SK-N-SH treated with all-trans-retinoic acid at 6 μM for 48 hours (cell line): ENCODE measurements around the gene LRTM1.

Experiments
- ARNTL ChIP-seq: fragments of 450-650 bp; formaldehyde crosslinking; IDR thresholded peaks from 2 replicates; pipeline ENCODE4 v1.5.0; 2020; ENCODE audit warnings: low read depth, mild to moderate bottlenecking, moderate library complexity, borderline replicate concordance
- BACH2 ChIP-seq: fragments of 250-450 bp; sonication (Bioruptor Pico); IDR thresholded peaks from 2 replicates; pipeline ENCODE4 v1.9.0; 2021; ENCODE audit warnings: mild to moderate bottlenecking, borderline replicate concordance
- ESRRG ChIP-seq: fragments of 250-450 bp; sonication (Bioruptor Pico); IDR thresholded peaks from 2 replicates; pipeline ENCODE4 v1.6.1; 2021; ENCODE audit warnings: mild to moderate bottlenecking
- GLIS3 ChIP-seq: fragments of 250-450 bp; sonication (Bioruptor Pico); IDR thresholded peaks from 2 replicates; pipeline ENCODE4 v1.5.0; 2020; ENCODE audit warnings: mild to moderate bottlenecking, moderate library complexity
- OSR1 ChIP-seq: fragments of 250-450 bp; sonication (Bioruptor Pico); IDR thresholded peaks from 2 replicates; pipeline ENCODE4 v1.8.0; 2022; ENCODE audit warnings: moderate library complexity, mild to moderate bottlenecking, inconsistent platforms
- PPARA ChIP-seq: fragments of 250-450 bp; sonication (Bioruptor Pico); IDR thresholded peaks from 2 replicates; pipeline ENCODE4 v1.5.0; 2020; ENCODE audit warnings: mild to moderate bottlenecking, borderline replicate concordance
- RARB ChIP-seq: fragments of 250-450 bp; sonication (Bioruptor Pico); IDR thresholded peaks from 2 replicates; pipeline ENCODE4 v1.8.0; 2021; ENCODE audit warnings: mild to moderate bottlenecking, moderate library complexity
- TCF4 ChIP-seq: fragments of 250-450 bp; sonication (Bioruptor Pico); IDR thresholded peaks from 2 replicates; pipeline ENCODE4 v1.8.0; 2021; ENCODE audit warnings: mild to moderate bottlenecking, moderate library complexity, borderline replicate concordance
- ZC3H10 ChIP-seq: fragments of 250-450 bp; sonication (Bioruptor Pico); IDR thresholded peaks from 2 replicates; pipeline ENCODE4 v1.5.1; 2021; ENCODE audit warnings: mild to moderate bottlenecking, moderate library complexity
- ZFP3 ChIP-seq: fragments of 250-450 bp; sonication (Bioruptor Pico); IDR thresholded peaks from 2 replicates; pipeline ENCODE4 v1.5.0; 2020; ENCODE audit warnings: mild to moderate bottlenecking, moderate library complexity
- ZFP30 ChIP-seq: fragments of 450-650 bp; formaldehyde crosslinking; IDR thresholded peaks from 2 replicates; pipeline ENCODE4 v1.5.0; 2022; ENCODE audit warnings: mild to moderate bottlenecking, moderate library complexity
- TF ChIP-seq, protein P1 (sequence below): fragments of 250-450 bp; sonication (Bioruptor Pico); IDR thresholded peaks from 2 replicates; pipeline ENCODE4 v1.8.0; 2020; ENCODE audit warnings: mild to moderate bottlenecking, moderate library complexity, borderline replicate concordance
- TF ChIP-seq, protein P2 (sequence below): fragments of 250-450 bp; sonication (Bioruptor Pico); IDR thresholded peaks from 2 replicates; pipeline ENCODE4 v1.8.0; 2021; ENCODE audit warnings: low read depth, mild to moderate bottlenecking, moderate library complexity, borderline replicate concordance
- TF ChIP-seq, protein P3 (sequence below): fragments of 250-450 bp; sonication (Bioruptor Pico); IDR thresholded peaks from 2 replicates; pipeline ENCODE4 v1.5.1; 2020; ENCODE audit warnings: low read depth, mild to moderate bottlenecking, moderate library complexity

DNA sequence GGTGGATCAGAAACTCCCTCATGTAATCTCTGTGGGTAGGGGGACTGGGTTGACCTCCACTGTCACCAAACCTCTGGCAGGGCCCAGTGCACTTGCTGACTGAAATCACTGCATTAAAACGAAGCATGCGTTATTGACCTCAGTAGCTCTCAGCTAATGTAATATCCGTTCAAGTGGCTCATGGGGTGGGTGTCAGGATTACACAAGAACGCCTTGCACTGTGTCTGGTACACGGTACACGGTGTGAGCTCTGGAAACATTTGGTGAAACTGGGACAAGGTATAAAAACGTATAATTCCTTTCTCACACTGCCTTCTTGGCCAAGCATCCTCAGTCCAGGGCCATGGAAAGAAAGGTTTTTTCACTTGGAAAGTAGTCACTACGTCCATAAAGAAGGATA is 11.9 kb downstream of the LRTM1 start:
- TF ChIP-seq ZFP30 (CRISPR knock-in tag) (no peak), ZFP3 (CRISPR knock-in tag) (no peak), TCF4 (CRISPR knock-in tag) (no peak), RARB (CRISPR knock-in tag) (no peak), ESRRG (CRISPR knock-in tag) (no peak), ZC3H10 (CRISPR knock-in tag) (no peak), ARNTL (CRISPR knock-in tag) (no peak), OSR1 (CRISPR knock-in tag) (no peak), GLIS3 (CRISPR knock-in tag) (no peak), PPARA (CRISPR knock-in tag) (no peak), BACH2 (CRISPR knock-in tag) (no peak)
- TF ChIP-seq, protein P1, sequence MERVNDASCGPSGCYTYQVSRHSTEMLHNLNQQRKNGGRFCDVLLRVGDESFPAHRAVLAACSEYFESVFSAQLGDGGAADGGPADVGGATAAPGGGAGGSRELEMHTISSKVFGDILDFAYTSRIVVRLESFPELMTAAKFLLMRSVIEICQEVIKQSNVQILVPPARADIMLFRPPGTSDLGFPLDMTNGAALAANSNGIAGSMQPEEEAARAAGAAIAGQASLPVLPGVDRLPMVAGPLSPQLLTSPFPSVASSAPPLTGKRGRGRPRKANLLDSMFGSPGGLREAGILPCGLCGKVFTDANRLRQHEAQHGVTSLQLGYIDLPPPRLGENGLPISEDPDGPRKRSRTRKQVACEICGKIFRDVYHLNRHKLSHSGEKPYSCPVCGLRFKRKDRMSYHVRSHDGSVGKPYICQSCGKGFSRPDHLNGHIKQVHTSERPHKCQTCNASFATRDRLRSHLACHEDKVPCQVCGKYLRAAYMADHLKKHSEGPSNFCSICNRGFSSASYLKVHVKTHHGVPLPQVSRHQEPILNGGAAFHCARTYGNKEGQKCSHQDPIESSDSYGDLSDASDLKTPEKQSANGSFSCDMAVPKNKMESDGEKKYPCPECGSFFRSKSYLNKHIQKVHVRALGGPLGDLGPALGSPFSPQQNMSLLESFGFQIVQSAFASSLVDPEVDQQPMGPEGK (CRISPR knock-in tag), result no peak
- TF ChIP-seq, protein P2, sequence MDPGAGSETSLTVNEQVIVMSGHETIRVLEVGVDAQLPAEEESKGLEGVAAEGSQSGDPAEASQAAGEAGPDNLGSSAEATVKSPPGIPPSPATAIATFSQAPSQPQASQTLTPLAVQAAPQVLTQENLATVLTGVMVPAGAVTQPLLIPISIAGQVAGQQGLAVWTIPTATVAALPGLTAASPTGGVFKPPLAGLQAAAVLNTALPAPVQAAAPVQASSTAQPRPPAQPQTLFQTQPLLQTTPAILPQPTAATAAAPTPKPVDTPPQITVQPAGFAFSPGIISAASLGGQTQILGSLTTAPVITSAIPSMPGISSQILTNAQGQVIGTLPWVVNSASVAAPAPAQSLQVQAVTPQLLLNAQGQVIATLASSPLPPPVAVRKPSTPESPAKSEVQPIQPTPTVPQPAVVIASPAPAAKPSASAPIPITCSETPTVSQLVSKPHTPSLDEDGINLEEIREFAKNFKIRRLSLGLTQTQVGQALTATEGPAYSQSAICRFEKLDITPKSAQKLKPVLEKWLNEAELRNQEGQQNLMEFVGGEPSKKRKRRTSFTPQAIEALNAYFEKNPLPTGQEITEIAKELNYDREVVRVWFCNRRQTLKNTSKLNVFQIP, result no peak
- TF ChIP-seq, protein P3, sequence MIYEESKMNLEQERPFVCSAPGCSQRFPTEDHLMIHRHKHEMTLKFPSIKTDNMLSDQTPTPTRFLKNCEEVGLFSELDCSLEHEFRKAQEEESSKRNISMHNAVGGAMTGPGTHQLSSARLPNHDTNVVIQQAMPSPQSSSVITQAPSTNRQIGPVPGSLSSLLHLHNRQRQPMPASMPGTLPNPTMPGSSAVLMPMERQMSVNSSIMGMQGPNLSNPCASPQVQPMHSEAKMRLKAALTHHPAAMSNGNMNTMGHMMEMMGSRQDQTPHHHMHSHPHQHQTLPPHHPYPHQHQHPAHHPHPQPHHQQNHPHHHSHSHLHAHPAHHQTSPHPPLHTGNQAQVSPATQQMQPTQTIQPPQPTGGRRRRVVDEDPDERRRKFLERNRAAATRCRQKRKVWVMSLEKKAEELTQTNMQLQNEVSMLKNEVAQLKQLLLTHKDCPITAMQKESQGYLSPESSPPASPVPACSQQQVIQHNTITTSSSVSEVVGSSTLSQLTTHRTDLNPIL (CRISPR knock-in tag), result no peak
